Vagina (tissue), 2 donors: ENCODE measurements around the gene UBE2O. TPM values are rescaled to one million over a fixed set of nuclear protein-coding genes. Genes with fewer than 3 reads are reported as not detected.

Experiments
- DNase-seq, 2 donors: peaks; one replicate each; pipeline ENCODE4 v3.0.0-alpha.2; 2017; ENCODE audit errors: extremely low spot score in 2 of 2
- H3K27ac ChIP-seq: fragments of 200-600 bp; sonication (generic); one replicate; pipeline ENCODE4 v1.5.1; 2019
- H3K27me3 ChIP-seq: fragments of 200-600 bp; sonication (generic); one replicate; pipeline ENCODE4 v1.5.1; 2019
- H3K36me3 ChIP-seq, 2 donors: fragments of 200-600 bp; sonication (generic); one replicate each; pipeline ENCODE4 v1.5.1; 2017 to 2019
- H3K4me1 ChIP-seq: fragments of 200-600 bp; sonication (generic); one replicate; pipeline ENCODE4 v1.5.1; 2019
- H3K4me3 ChIP-seq, 2 donors: fragments of 200-600 bp; sonication (generic); 1 replicate in 1 of 2; 2 replicates in 1 of 2; pipeline ENCODE4 v1.5.1; 2016 to 2019
- H3K9me3 ChIP-seq: fragments of 200-600 bp; sonication (generic); one replicate; pipeline ENCODE4 v1.5.1; 2019
- POLR2A ChIP-seq, 2 donors: fragments of 450-650 bp; IDR thresholded peaks; one replicate each; pipeline ENCODE4 v1.6.1; 2017; ENCODE audit warnings: antibody characterized with exemption in 2 of 2, mild to moderate bottlenecking in 2 of 2, moderate library complexity in 2 of 2
- POLR2AphosphoS5 ChIP-seq, 2 donors: sonication (generic); formaldehyde crosslinking; IDR thresholded peaks; one replicate each; pipeline ENCODE4 v1.9.0; 2017; ENCODE audit warnings: antibody characterized with exemption in 2 of 2, mild to moderate bottlenecking in 2 of 2, low read depth in 1 of 2; ENCODE audit not compliant: insufficient read depth in 1 of 2
- intact Hi-C: fragments of 100-400 bp; cut with DNase I; formaldehyde crosslinking; loops from one replicate; pipeline ENCODE4 v1.15.1; 2023
- total RNA-seq: library from RNA; depleted of rRNA; stranded (reverse); fragments of >200 nt; gene quantifications from one replicate; pipeline ENCODE4 v1.2.3, GENCODE V29; 2016
- TF ChIP-seq, protein P1 (sequence below), 3 experiments: fragments of 450-650 bp in 2 of 3; fragments of 200-600 bp in 1 of 3; sonication (generic) in 1 of 3; IDR thresholded peaks; one replicate each; pipeline ENCODE4 v1.5.1; 2017 to 2019; ENCODE audit warnings: antibody characterized with exemption in 3 of 3, mild to moderate bottlenecking in 2 of 3, moderate library complexity in 2 of 3

The UBE2O gene
- total RNA-seq, 1 donor from 2014 or later: 29.7 TPM

DNA sequence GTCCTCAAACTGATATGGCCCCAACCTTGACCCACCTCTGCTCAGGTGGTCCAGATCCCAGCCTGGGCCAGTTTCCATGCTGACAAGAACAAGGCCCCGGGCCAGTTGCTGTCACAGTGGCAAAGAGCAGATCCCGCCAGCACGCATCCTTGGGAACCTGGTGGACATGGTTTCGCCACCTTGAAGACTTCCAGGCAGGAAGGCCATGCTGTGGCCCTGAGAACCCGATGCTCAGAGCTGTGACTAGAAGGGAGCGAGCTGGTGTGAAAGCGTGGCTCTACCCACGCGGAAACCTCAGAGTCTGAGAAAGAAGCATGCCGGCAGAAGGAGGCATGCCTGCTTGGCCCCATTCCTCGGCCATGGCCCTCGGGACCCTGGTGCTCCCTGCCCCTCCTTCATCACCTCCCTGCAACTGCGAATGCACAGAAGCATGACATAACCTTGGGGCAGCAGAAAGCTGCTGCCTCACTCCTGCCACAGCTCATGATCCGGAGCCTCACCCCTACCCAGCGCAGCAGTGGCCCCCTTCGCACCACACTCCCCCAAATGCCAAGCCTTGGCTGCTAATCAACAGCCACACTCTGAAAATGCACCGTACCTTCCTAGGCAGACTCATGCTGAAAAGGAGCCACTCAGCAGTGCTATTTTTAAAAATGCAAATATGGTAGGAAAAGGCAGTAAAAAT lies 33.2 kb downstream of the UBE2O start:
- Histone ChIP-seq H3K4me1 (peaks cover 26% of the 10 kb centered on the region), H3K4me3 (no peak overlapping the region), H3K27me3 (no peaks in the 10 kb centered on the region), H3K9me3 (no peaks in the 10 kb centered on the region), H3K36me3 (no peaks in the 10 kb centered on the region), H3K27ac (no peak overlapping the region)
- peak in 1 of 2 donors; percentile 81 for DNase-seq
- intact Hi-C loops: no loop called here
- TF ChIP-seq POLR2AphosphoS5 (IDR thresholded peaks at IDR 0.05; ENCODE audit: insufficient read depth in 1 of 2, low read depth in 1 of 2) (no peak), POLR2A (IDR thresholded peaks at IDR 0.05) (no peak)
- TF ChIP-seq, protein P1, sequence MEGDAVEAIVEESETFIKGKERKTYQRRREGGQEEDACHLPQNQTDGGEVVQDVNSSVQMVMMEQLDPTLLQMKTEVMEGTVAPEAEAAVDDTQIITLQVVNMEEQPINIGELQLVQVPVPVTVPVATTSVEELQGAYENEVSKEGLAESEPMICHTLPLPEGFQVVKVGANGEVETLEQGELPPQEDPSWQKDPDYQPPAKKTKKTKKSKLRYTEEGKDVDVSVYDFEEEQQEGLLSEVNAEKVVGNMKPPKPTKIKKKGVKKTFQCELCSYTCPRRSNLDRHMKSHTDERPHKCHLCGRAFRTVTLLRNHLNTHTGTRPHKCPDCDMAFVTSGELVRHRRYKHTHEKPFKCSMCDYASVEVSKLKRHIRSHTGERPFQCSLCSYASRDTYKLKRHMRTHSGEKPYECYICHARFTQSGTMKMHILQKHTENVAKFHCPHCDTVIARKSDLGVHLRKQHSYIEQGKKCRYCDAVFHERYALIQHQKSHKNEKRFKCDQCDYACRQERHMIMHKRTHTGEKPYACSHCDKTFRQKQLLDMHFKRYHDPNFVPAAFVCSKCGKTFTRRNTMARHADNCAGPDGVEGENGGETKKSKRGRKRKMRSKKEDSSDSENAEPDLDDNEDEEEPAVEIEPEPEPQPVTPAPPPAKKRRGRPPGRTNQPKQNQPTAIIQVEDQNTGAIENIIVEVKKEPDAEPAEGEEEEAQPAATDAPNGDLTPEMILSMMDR (IDR thresholded peaks at IDR 0.05): no peak

GRCh38 chr17:76417499-76418143 lies 35.3 kb downstream of the UBE2O start:
- intact Hi-C loops: no loop called here
- H3K9me3 ChIP-seq: no peaks in the 10 kb centered on the region
- no peaks in the 10 kb centered on the region for H3K27me3 ChIP-seq
- H3K4me1 ChIP-seq: peaks cover 29% of the 10 kb centered on the region
- no peak for DNase-seq
- no peaks in the 10 kb centered on the region for H3K36me3 ChIP-seq
- H3K4me3 ChIP-seq: no peak overlapping the region
- no peak overlapping the region for H3K27ac ChIP-seq
- TF ChIP-seq, protein P1 (IDR thresholded peaks at IDR 0.05): no peak
- TF ChIP-seq POLR2AphosphoS5 (IDR thresholded peaks at IDR 0.05; ENCODE audit: insufficient read depth in 1 of 2, low read depth in 1 of 2) (no peak), POLR2A (IDR thresholded peaks at IDR 0.05) (no peak)

DNA sequence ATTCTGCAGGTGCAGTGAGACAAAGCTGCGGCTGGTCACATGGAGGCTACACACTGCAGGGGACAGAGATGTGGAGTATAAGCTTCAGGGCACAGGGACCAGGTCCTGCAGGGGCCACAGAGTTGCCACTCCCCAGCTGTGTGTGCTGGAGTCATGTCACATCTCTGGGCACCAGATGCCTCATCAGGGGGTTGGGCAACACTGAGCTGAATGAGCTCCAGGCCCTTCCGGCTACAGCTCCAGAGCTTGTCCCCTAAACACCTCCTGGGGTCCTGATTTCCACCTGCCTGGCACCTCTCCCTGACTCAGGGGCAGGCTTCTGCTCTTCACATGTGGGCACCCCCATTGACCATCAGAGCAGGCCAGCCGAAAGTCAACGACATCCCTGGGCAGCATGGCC lies 36.1 kb downstream of the UBE2O start:
- Histone ChIP-seq H3K27me3 (no peaks in the 10 kb centered on the region), H3K27ac (no peak overlapping the region), H3K9me3 (no peaks in the 10 kb centered on the region), H3K4me1 (peaks cover 29% of the 10 kb centered on the region), H3K36me3 (no peaks in the 10 kb centered on the region), H3K4me3 (no peak overlapping the region)
- no peak for DNase-seq
- TF ChIP-seq POLR2A (IDR thresholded peaks at IDR 0.05) (no peak), POLR2AphosphoS5 (IDR thresholded peaks at IDR 0.05; ENCODE audit: insufficient read depth in 1 of 2, low read depth in 1 of 2) (no peak)
- TF ChIP-seq, protein P1 (IDR thresholded peaks at IDR 0.05): no peak
- intact Hi-C loops: no loop called here

DNA sequence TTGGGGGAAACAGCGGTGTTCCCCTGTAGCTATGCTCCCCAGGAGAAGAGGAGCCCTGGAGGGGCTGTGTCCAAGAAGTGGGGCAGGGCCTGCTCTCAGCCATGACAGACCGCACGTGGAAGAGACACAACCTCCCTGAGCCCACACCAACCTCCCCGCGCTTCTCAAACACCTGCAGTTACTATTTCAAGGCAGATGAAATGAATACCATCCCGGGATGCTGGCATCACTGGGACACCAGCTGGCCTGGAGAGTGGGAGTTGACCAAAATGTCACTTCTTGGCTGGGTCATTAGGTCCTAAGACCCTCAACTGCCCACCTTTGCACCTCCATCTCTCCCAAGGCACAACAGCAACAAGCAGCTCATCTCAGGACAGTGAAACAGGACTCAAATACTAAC lies 36.5 kb downstream of the UBE2O start:
- H3K36me3 ChIP-seq: no peaks in the 10 kb centered on the region
- H3K27ac ChIP-seq: no peak overlapping the region
- no peaks in the 10 kb centered on the region for H3K27me3 ChIP-seq
- TF ChIP-seq POLR2AphosphoS5 (IDR thresholded peaks at IDR 0.05; ENCODE audit: insufficient read depth in 1 of 2, low read depth in 1 of 2) (no peak), POLR2A (IDR thresholded peaks at IDR 0.05) (no peak)
- TF ChIP-seq, protein P1 (IDR thresholded peaks at IDR 0.05): no peak
- no peak overlapping the region for H3K4me3 ChIP-seq
- intact Hi-C loops: no loop called here
- DNase-seq: no peak
- peaks cover 29% of the 10 kb centered on the region for H3K4me1 ChIP-seq
- no peaks in the 10 kb centered on the region for H3K9me3 ChIP-seq

- Histone ChIP-seq H3K4me3 (no peak overlapping the region), H3K4me1 (peaks cover 25% of the 10 kb centered on the region), H3K27me3 (no peaks in the 10 kb centered on the region), H3K27ac (no peak overlapping the region), H3K36me3 (no peaks in the 10 kb centered on the region), H3K9me3 (no peaks in the 10 kb centered on the region)
- intact Hi-C loops: no loop called here
- TF ChIP-seq, protein P1 (IDR thresholded peaks at IDR 0.05): no peak
- TF ChIP-seq POLR2AphosphoS5 (IDR thresholded peaks at IDR 0.05; ENCODE audit: insufficient read depth in 1 of 2, low read depth in 1 of 2) (no peak), POLR2A (IDR thresholded peaks at IDR 0.05) (no peak)
- DNase-seq: no peak
These were observed 37.2 kb downstream of the UBE2O start for GRCh38 chr17:76415786-76416185.
